ENCODE measurements around the gene OR5H14. TPM values are rescaled to one million over a fixed set of nuclear protein-coding genes. Genes with fewer than 3 reads are reported as not detected.

Gene OR5H14
- total and polyA plus RNA-seq, 2 of the 8 experiments (the other 6 are each of a cell fraction or from before 2014, with no cell fraction given), result not detected

- no peak overlapping the region for H3K4ac ChIP-seq (replicated peaks; ENCODE audit: insufficient read length, low read depth, low read length)
- no peak overlapping the region for H2AFZ ChIP-seq (ENCODE audit: low read length)
- POLR2A ChIA-PET (ENCODE audit: partially characterized antibody), result no interaction called here
- H2BK12ac ChIP-seq (ENCODE audit: low read depth, low read length), result no peak overlapping the region
- H3K14ac ChIP-seq (ENCODE audit: insufficient read length), result no peak overlapping the region
- H3K4me1 ChIP-seq (replicated peaks in 1 of 4; ENCODE audit: control insufficient read depth in 3 of 4, insufficient read depth in 4 of 4, low read length in 3 of 4), result peaks cover 0 to 5% (median 0%) of the 10 kb centered on the region in 4 experiments; a peak in 1 of 7 replicates
- H4K20me1 ChIP-seq (replicated peaks in 1 of 2; ENCODE audit: control insufficient read depth in 1 of 2, insufficient read depth in 2 of 2, low read length in 2 of 2), result no peaks in the 10 kb centered on the region
- no peaks in the 10 kb centered on the region for H3K36me3 ChIP-seq (ENCODE audit: control insufficient read depth in 2 of 4, insufficient read depth in 4 of 4, low read length in 3 of 4)
- H4K8ac ChIP-seq (ENCODE audit: extremely low read depth, insufficient read depth, low read length), result no peak overlapping the region
- no peak overlapping the region for H2BK5ac ChIP-seq (ENCODE audit: low read depth, low read length)
- no peaks in the 10 kb centered on the region for H3K79me2 ChIP-seq (ENCODE audit: control insufficient read depth in 1 of 2, insufficient read depth in 2 of 2, low read length in 2 of 2)
- H3K23ac ChIP-seq (ENCODE audit: insufficient read length), result no peak overlapping the region
- no peak overlapping the region for H3K27ac ChIP-seq (ENCODE audit: low read depth, low read length)
- no peak overlapping the region for H4K91ac ChIP-seq (replicated peaks; ENCODE audit: insufficient read length, low read length)
- H3K56ac ChIP-seq (replicated peaks; ENCODE audit: insufficient read length, low read depth, low read length), result no peak overlapping the region
- no peak overlapping the region for H3K18ac ChIP-seq (ENCODE audit: extremely low read depth, low read length)
- H2BK15ac ChIP-seq (ENCODE audit: low read length), result no peak overlapping the region
- H3K27me3 ChIP-seq (replicated peaks in 1 of 4; ENCODE audit: control insufficient read depth in 3 of 4, extremely low read depth in 1 of 4, insufficient read depth in 3 of 4, low read length in 3 of 4), result no peaks in the 10 kb centered on the region
- no peak overlapping the region for H2BK120ac ChIP-seq (replicated peaks; ENCODE audit: low read depth, low read length)
- no peak overlapping the region for H3K4me2 ChIP-seq (ENCODE audit: insufficient read depth in 1 of 2, low read depth in 2 of 2, low read length in 2 of 2)
- no peak overlapping the region for H4K5ac ChIP-seq (ENCODE audit: insufficient read length, low read depth, low read length)
- H3K9me3 ChIP-seq (ENCODE audit: insufficient read depth in 2 of 2, low read depth in 1 of 2, low read length in 1 of 2), result no peaks in the 10 kb centered on the region
- H3K79me1 ChIP-seq (ENCODE audit: low read depth, low read length), result no peaks in the 10 kb centered on the region
- no peaks in the 10 kb centered on the region; the same call in 1 of the 2 replicates for H3K23me2 ChIP-seq (ENCODE audit: low read depth, low read length)
- H3K4me3 ChIP-seq (ENCODE audit: extremely low read depth in 1 of 4, insufficient read depth in 2 of 4, low read depth in 3 of 4, low read length in 4 of 4), result no peak overlapping the region
- no peak overlapping the region for H2AK5ac ChIP-seq (ENCODE audit: low read depth, low read length)
- CTCF ChIA-PET (ENCODE audit: partially characterized antibody), result interaction anchor here (0.9 kb wide), 2 partner anchors 96 to 247 kb away, joined by 3 read pairs; no protein-coding TSS in a partner anchor
- H3K9ac ChIP-seq (replicated peaks in 1 of 4; ENCODE audit: extremely low read depth in 1 of 4, low read depth in 3 of 4, low read length in 3 of 4), result no peak overlapping the region
- 96% methylated on average over 3 of the region's 3 CpGs; no CpG with 5 or more reads in 1 of the 2 experiments for WGBS, 2 experiments (ENCODE audit: extremely low coverage in 1 of 2, insufficient coverage in 1 of 2, insufficient read length in 1 of 2, insufficient replicate concordance in 2 of 2, low coverage in 1 of 2, low lambda C conversion rate in 2 of 2, missing lambda C conversion rate in 1 of 2)
- no peak for DNase-seq (ENCODE audit: low read depth in 1 of 2, low spot score in 2 of 2)
- FAIRE-seq, result no peak
- H2BK20ac ChIP-seq (ENCODE audit: low read length), result no peak overlapping the region
- TF ChIP-seq EP300 (IDR thresholded peaks at IDR 0.05; ENCODE audit: borderline replicate concordance in 1 of 2, low read depth in 2 of 2, low read length in 2 of 2) (no peak), CBX8 (IDR thresholded peaks at IDR 0.05; ENCODE audit: borderline replicate concordance, low read depth, low read length) (no peak), BRCA1 (IDR thresholded peaks at IDR 0.05; ENCODE audit: low read depth, low read length) (no peak), TAF7 (optimal IDR thresholded peaks at IDR 0.05; ENCODE audit: borderline replicate concordance, low read depth, low read length) (no peak), SUZ12 (IDR thresholded peaks at IDR 0.05; ENCODE audit: low read length) (no peak), POLR2AphosphoS5 (IDR thresholded peaks at IDR 0.05; ENCODE audit: low read depth, low read length) (no peak), SAP30 (IDR thresholded peaks at IDR 0.05; ENCODE audit: insufficient read depth, insufficient replicate concordance, low read length) (no peak), ASH2L (IDR thresholded peaks at IDR 0.05; ENCODE audit: low read length) (no peak), TBP (IDR thresholded peaks at IDR 0.05; ENCODE audit: low read depth, low read length) (no peak), HDAC6 (IDR thresholded peaks at IDR 0.05; ENCODE audit: low read depth, low read length) (no peak), GTF2F1 (IDR thresholded peaks at IDR 0.05; ENCODE audit: borderline replicate concordance, low read depth, low read length) (no peak), TAF1 (IDR thresholded peaks at IDR 0.05; ENCODE audit: low read depth, low read length) (no peak), MAX (IDR thresholded peaks at IDR 0.05) (no peak), RAD21 (IDR thresholded peaks at IDR 0.05 in 1 of 2, conservative IDR thresholded peaks at IDR 0.05 in 1 of 2; ENCODE audit: low read depth in 2 of 2, low read length in 2 of 2) (no peak)
These were observed 10.6 kb upstream of the OR5H14 start for GRCh38 chr3:98136631-98137030.
